Measurements from ENCODE around the gene RNF213.

The RNF213 gene

GRCh38 chr17:80246266-80246681, 14.4 kb upstream of the RNF213 start:
- TF ChIP-seq CTCF (IDR thresholded peaks at IDR 0.05; ENCODE audit: low read depth, low read length): no peak
- TF ChIP-seq, protein P1, sequence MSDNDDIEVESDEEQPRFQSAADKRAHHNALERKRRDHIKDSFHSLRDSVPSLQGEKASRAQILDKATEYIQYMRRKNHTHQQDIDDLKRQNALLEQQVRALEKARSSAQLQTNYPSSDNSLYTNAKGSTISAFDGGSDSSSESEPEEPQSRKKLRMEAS (IDR thresholded peaks at IDR 0.05; ENCODE audit: low read depth, low read length): no peak
- no peak for TF ChIP-seq POLR2A (IDR thresholded peaks at IDR 0.05; ENCODE audit: extremely low read depth, insufficient read length)
- TF ChIP-seq MYC (IDR thresholded peaks at IDR 0.05; ENCODE audit: low read depth, low read length): no peak
- no peak overlapping the region for H3K4me3 ChIP-seq (ENCODE audit: low read depth, low read length)
- DNase-seq (ENCODE audit: low read depth): no peak

DNA sequence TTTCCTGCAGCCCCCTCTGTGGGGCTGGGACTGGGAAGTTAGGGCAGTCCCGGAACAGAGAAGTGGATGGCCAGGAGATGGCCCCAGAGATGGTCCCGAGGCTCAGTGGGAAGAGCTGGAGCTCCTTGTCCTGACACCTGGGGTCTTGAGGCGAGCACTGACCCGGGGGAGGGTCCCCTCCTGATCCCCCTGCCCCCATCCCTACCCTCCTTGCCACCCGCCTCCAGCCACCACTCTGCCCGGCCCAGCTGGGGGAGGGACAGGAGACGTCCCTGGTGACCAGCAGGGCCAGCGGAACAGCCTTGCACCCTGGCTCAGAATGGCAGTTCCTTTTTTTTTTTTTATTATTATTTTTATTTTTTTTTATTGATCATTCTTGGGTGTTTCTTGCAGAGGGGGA, 13.9 kb upstream of the RNF213 start:
- H3K4me3 ChIP-seq (ENCODE audit: low read depth, low read length): no peak overlapping the region
- no peak for DNase-seq (ENCODE audit: low read depth)
- TF ChIP-seq POLR2A (IDR thresholded peaks at IDR 0.05; ENCODE audit: extremely low read depth, insufficient read length) (no peak), MYC (IDR thresholded peaks at IDR 0.05; ENCODE audit: low read depth, low read length) (no peak), CTCF (IDR thresholded peaks at IDR 0.05; ENCODE audit: low read depth, low read length) (no peak)
- TF ChIP-seq, protein P1 (IDR thresholded peaks at IDR 0.05; ENCODE audit: low read depth, low read length): no peak

DNA sequence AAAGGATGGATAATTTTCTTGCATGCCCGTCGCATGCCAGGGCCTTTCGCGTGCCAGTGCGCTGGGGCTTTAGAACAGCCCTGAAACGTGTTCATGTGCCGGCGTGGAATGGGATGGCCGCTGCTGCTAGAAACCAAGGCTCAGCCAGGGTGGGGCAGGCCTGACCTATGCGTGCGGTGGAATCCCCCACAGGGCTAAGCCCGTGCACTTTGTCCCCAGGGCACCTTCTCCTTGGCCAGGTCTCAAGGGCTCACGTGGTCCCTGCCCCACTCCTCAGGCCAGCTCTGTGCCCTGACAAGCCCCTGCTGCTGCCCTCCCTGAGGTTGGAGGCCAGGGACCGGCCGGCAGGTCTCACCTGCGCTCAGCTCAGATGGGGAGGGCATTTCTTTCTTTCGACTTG, 13.1 kb upstream of the RNF213 start:
- no peak for DNase-seq (ENCODE audit: low read depth)
- no peak for TF ChIP-seq MYC (IDR thresholded peaks at IDR 0.05; ENCODE audit: low read depth, low read length)
- TF ChIP-seq, protein P1 (IDR thresholded peaks at IDR 0.05; ENCODE audit: low read depth, low read length): no peak
- no peak for TF ChIP-seq POLR2A (IDR thresholded peaks at IDR 0.05; ENCODE audit: extremely low read depth, insufficient read length)
- no peak for TF ChIP-seq CTCF (IDR thresholded peaks at IDR 0.05; ENCODE audit: low read depth, low read length)
- H3K4me3 ChIP-seq (ENCODE audit: low read depth, low read length): no peak overlapping the region

- TF ChIP-seq, protein P1 (IDR thresholded peaks at IDR 0.05; ENCODE audit: low read depth, low read length): no peak
- TF ChIP-seq CTCF (IDR thresholded peaks at IDR 0.05; ENCODE audit: low read depth, low read length) (no peak), POLR2A (IDR thresholded peaks at IDR 0.05; ENCODE audit: extremely low read depth, insufficient read length) (no peak), MYC (IDR thresholded peaks at IDR 0.05; ENCODE audit: low read depth, low read length) (no peak)
- no peak overlapping the region for H3K4me3 ChIP-seq (ENCODE audit: low read depth, low read length)
- DNase-seq (ENCODE audit: low read depth): no peak
These were observed 12.4 kb upstream of the RNF213 start for GRCh38 chr17:80248001-80248893.

DNA sequence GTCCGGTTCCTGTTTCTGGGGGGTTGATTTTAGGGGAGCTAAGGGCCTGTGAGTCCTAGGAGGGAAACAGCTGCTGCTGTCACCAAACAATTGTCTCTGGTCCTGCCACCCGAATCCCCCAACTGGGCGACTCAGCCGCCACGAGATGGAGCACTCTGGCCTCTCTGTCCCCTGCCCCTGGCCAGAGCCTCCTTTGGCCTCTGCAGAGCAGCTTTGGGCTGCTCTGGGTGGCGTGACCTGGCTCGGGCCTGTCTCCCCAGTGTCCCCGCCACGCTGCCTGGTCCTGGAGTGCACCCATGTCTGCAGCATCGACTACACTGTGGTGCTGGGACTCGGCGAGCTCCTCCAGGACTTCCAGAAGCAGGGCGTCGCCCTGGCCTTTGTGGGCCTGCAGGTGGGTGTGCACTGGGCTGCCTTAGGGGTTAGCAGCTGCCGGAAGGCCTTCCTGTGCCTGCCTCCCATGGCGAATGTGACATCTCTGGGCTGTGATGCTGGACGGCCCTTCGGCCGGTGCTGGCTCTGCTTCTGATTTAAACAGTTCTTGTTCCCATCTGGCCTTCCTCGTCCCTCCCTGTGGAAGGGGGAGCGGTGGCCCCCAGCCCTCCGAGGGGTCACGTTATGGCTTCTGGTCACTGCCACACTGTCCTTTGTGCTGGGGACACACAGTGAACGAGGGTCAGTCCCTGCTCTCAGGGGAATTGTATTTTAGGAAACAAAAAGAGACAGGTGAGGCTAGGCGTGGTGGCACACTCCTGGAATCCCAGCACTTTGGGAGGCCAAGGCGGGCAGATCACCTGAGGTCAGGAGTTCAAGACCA, 11.6 kb upstream of the RNF213 start:
- H3K4me3 ChIP-seq (ENCODE audit: low read depth, low read length): no peak overlapping the region
- DNase-seq (ENCODE audit: low read depth): no peak
- no peak for TF ChIP-seq CTCF (IDR thresholded peaks at IDR 0.05; ENCODE audit: low read depth, low read length)
- TF ChIP-seq POLR2A (IDR thresholded peaks at IDR 0.05; ENCODE audit: extremely low read depth, insufficient read length): no peak

Data from NB4 (cell line).